Breast epithelium (tissue), 3 donors: Measurements from ENCODE around the gene SSBP4.

Experiments
- POLR2AphosphoS5 ChIP-seq, 3 donors: sonication (generic); formaldehyde crosslinking; IDR thresholded peaks; one replicate each; pipeline ENCODE4 v1.6.1; 2017; ENCODE audit warnings: antibody characterized with exemption in 3 of 3
- TF ChIP-seq, protein P1 (sequence below), 3 donors: fragments of 450-650 bp; IDR thresholded peaks; one replicate each; pipeline ENCODE4 v1.5.1; 2016 to 2017; ENCODE audit warnings: antibody characterized with exemption in 3 of 3, mild to moderate bottlenecking in 3 of 3, moderate library complexity in 3 of 3

DNA sequence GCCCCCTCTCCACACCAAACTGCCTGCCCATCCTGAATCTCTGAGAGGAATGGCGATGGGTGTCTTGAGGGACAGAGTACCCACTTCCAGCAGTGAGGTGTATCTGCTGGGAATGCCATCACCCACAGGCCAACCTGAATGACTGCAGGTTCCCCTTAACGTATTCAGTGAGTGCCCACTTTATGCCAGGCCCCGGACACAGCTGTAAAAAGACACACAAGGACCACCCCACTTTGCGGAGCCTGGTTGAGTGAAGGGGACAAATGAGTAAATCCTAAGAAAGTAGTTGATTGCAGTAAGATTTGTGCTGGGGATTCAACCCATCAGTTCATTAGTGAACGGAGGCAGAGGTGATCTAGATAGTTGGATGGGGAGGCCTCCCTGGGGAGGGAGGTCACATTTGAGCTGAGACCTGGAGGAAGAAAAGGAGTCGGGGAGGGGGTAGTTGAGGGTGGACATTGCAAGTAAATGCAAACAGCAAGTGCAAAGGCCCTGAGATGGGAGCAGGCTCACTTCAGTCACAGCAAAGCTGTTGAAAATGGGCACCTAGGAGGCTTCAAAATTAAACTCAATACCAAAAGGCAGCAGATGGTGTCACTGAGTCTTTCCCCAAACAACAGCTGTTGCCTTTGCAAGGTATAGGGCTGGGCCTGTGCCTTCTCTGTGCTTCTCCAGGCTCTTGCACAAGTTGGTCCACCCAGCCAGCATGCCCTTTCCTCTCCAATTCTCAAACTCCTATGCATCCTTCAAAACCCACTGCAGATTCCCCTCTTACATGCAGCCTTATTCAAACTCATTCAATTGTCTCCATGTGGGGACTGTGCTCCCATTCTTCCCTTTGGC is 28.9 kb upstream of the SSBP4 start:
- TF ChIP-seq, protein P1, sequence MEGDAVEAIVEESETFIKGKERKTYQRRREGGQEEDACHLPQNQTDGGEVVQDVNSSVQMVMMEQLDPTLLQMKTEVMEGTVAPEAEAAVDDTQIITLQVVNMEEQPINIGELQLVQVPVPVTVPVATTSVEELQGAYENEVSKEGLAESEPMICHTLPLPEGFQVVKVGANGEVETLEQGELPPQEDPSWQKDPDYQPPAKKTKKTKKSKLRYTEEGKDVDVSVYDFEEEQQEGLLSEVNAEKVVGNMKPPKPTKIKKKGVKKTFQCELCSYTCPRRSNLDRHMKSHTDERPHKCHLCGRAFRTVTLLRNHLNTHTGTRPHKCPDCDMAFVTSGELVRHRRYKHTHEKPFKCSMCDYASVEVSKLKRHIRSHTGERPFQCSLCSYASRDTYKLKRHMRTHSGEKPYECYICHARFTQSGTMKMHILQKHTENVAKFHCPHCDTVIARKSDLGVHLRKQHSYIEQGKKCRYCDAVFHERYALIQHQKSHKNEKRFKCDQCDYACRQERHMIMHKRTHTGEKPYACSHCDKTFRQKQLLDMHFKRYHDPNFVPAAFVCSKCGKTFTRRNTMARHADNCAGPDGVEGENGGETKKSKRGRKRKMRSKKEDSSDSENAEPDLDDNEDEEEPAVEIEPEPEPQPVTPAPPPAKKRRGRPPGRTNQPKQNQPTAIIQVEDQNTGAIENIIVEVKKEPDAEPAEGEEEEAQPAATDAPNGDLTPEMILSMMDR (IDR thresholded peaks at IDR 0.05), result no peak
- TF ChIP-seq POLR2AphosphoS5 (IDR thresholded peaks at IDR 0.05), result no peak
